Mesendoderm (in vitro differentiated cells): ENCODE results near the gene MTMR2.

ENCODE experiments used
- DNase-seq: peaks from one replicate; pipeline ENCODE4 v3.0.0; 2013
- H2AK5ac ChIP-seq: 2 replicates; pipeline ENCODE4 v1.6.1; 2013; ENCODE audit warnings: low read length, inconsistent platforms
- H2BK120ac ChIP-seq: 2 replicates; pipeline ENCODE4 v1.6.1; 2013; ENCODE audit warnings: low read depth, mild to moderate bottlenecking, low read length, moderate library complexity, mixed read lengths
- H2BK15ac ChIP-seq: replicated peaks from 2 replicates; pipeline ENCODE4 v1.6.1; 2013; ENCODE audit warnings: low read depth, mild to moderate bottlenecking, moderate library complexity
- H2BK5ac ChIP-seq: 2 replicates; pipeline ENCODE4 v1.6.1; 2013; ENCODE audit warnings: low read length, inconsistent platforms
- H3K18ac ChIP-seq: 2 replicates; pipeline ENCODE4 v1.6.1; 2013; ENCODE audit warnings: mild to moderate bottlenecking, low read length, mixed read lengths
- H3K23ac ChIP-seq: one replicate; pipeline ENCODE4 v1.6.1; 2013; ENCODE audit warnings: low read length
- H3K27ac ChIP-seq: 2 replicates; pipeline ENCODE4 v1.5.1; 2013; ENCODE audit warnings: low read depth, mild to moderate bottlenecking, inconsistent platforms, low read length, moderate library complexity
- H3K27me3 ChIP-seq: 2 replicates; pipeline ENCODE4 v1.6.1; 2013; ENCODE audit warnings: low read length, control low read depth, mild to moderate bottlenecking, inconsistent platforms; ENCODE audit not compliant: insufficient read depth, poor library complexity
- H3K36me3 ChIP-seq: 2 replicates; pipeline ENCODE4 v1.6.1; 2013; ENCODE audit warnings: low read length, inconsistent platforms; ENCODE audit not compliant: control insufficient read depth, insufficient read depth
- H3K4ac ChIP-seq: one replicate; pipeline ENCODE4 v1.6.1; 2013; ENCODE audit warnings: low read depth, mild to moderate bottlenecking, low read length, moderate library complexity
- H3K4me1 ChIP-seq: 2 replicates; pipeline ENCODE4 v1.6.1; 2013; ENCODE audit warnings: low read depth, low read length, inconsistent platforms; ENCODE audit not compliant: control insufficient read depth
- H3K4me2 ChIP-seq: 2 replicates; pipeline ENCODE4 v1.6.1; 2013; ENCODE audit warnings: low read length
- H3K4me3 ChIP-seq: 2 replicates; pipeline ENCODE4 v1.5.1; 2013; ENCODE audit warnings: mild to moderate bottlenecking, low read length
- H3K56ac ChIP-seq: one replicate; pipeline ENCODE4 v1.6.1; 2013; ENCODE audit warnings: low read length
- H3K79me1 ChIP-seq: 2 replicates; pipeline ENCODE4 v1.6.1; 2013; ENCODE audit warnings: low read length, inconsistent platforms
- H3K79me2 ChIP-seq: 2 replicates; pipeline ENCODE4 v1.6.1; 2013; ENCODE audit warnings: mild to moderate bottlenecking, low read length; ENCODE audit not compliant: control insufficient read depth, insufficient read depth
- H3K9ac ChIP-seq: 2 replicates; pipeline ENCODE4 v1.6.1; 2013; ENCODE audit warnings: low read length, inconsistent platforms
- H4K5ac ChIP-seq: one replicate; pipeline ENCODE4 v1.6.1; 2013; ENCODE audit warnings: low read length
- H4K8ac ChIP-seq: one replicate; pipeline ENCODE4 v1.6.1; 2013; ENCODE audit warnings: low read depth, mild to moderate bottlenecking, control low read depth, low read length, moderate library complexity
- WGBS: extraction: QIAGEN DNeasy Blood & Tissue Kit; methylation state at CpG from one replicate; pipeline ENCODE4 v1.1.7; 2013; ENCODE audit warnings: low lambda C conversion rate, missing lambda C conversion rate; ENCODE audit not compliant: insufficient coverage; ENCODE audit errors: extremely low coverage; 5-methylcytosine and 5-hydroxymethylcytosine counted together

MTMR2 gene

GRCh38 chr11:95795627-95796295 is 128.1 kb downstream of the MTMR2 start:
- H2BK15ac ChIP-seq: no peak overlapping the region
- H3K79me1 ChIP-seq: peaks cover 10% of the 10 kb centered on the region
- H3K27me3 ChIP-seq: no peaks in the 10 kb centered on the region
- no peak overlapping the region for H3K56ac ChIP-seq
- no peak overlapping the region for H2BK5ac ChIP-seq
- no peak overlapping the region for H3K4me3 ChIP-seq
- H4K8ac ChIP-seq: no peak overlapping the region
- H4K5ac ChIP-seq: no peak overlapping the region
- H3K9ac ChIP-seq: no peak overlapping the region
- peaks cover 3% of the 10 kb centered on the region for H3K4me1 ChIP-seq
- no peak overlapping the region for H3K4me2 ChIP-seq
- no peak overlapping the region for H3K27ac ChIP-seq
- DNase-seq: no peak
- H2AK5ac ChIP-seq: no peak overlapping the region
- WGBS: 100% methylated on average over 2 of the region's 3 CpGs
- H3K23ac ChIP-seq: no peak overlapping the region
- no peak overlapping the region for H3K18ac ChIP-seq
- no peak overlapping the region for H2BK120ac ChIP-seq
- H3K36me3 ChIP-seq: no peaks in the 10 kb centered on the region
- no peak overlapping the region for H3K4ac ChIP-seq
- peaks cover 37% of the 10 kb centered on the region for H3K79me2 ChIP-seq

DNA sequence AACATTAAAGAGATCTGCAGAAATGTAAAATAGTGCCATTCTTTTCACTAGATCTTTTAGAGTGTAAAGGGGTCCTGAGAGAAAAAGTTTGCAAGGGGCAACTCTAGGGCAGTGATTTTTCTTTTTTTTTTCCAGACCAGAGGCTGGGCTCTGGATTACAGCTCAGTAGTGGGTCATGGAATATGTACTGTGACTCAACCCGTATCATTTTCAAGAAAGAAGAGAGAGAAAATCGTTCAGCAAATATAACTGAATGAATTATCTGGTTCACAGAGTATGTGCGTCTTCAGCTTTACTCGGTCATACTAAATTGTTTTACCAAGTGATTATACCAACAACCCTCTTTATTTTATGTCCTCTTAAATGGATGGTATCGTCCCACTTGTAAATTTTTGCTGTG is 129.8 kb downstream of the MTMR2 start:
- H3K4ac ChIP-seq: no peak overlapping the region
- no peak overlapping the region for H2BK15ac ChIP-seq
- H2BK120ac ChIP-seq: no peak overlapping the region
- H3K4me1 ChIP-seq: peaks cover 3% of the 10 kb centered on the region
- no peak overlapping the region for H4K8ac ChIP-seq
- H3K4me3 ChIP-seq: no peak overlapping the region
- no peak overlapping the region for H3K27ac ChIP-seq
- no peak overlapping the region for H2BK5ac ChIP-seq
- no peak overlapping the region for H3K56ac ChIP-seq
- peaks cover 37% of the 10 kb centered on the region for H3K79me2 ChIP-seq
- no peak overlapping the region for H3K18ac ChIP-seq
- no peak overlapping the region for H4K5ac ChIP-seq
- no peak overlapping the region for H3K4me2 ChIP-seq
- no peak for DNase-seq
- no CpG with 5 or more reads among the region's 5 CpGs for whole genome bisulfite sequencing
- H3K23ac ChIP-seq: no peak overlapping the region
- no peaks in the 10 kb centered on the region for H3K27me3 ChIP-seq
- H3K9ac ChIP-seq: no peak overlapping the region
- no peak overlapping the region for H2AK5ac ChIP-seq
- peaks cover 10% of the 10 kb centered on the region for H3K79me1 ChIP-seq
- H3K36me3 ChIP-seq: no peaks in the 10 kb centered on the region

GRCh38 chr11:95793116-95793515 is 130.8 kb downstream of the MTMR2 start:
- Histone ChIP-seq H4K8ac (no peak overlapping the region), H3K27me3 (no peaks in the 10 kb centered on the region), H2BK15ac (no peak overlapping the region), H3K4me2 (no peak overlapping the region), H3K4me3 (no peak overlapping the region), H3K27ac (no peak overlapping the region), H4K5ac (no peak overlapping the region), H3K18ac (no peak overlapping the region), H3K9ac (no peak overlapping the region), H3K23ac (no peak overlapping the region), H3K79me2 (peaks cover 42% of the 10 kb centered on the region), H3K56ac (no peak overlapping the region), H2BK5ac (no peak overlapping the region), H3K36me3 (no peaks in the 10 kb centered on the region), H3K4ac (no peak overlapping the region), H3K4me1 (peaks cover 3% of the 10 kb centered on the region), H2AK5ac (no peak overlapping the region), H3K79me1 (peaks cover 12% of the 10 kb centered on the region), H2BK120ac (no peak overlapping the region)
- no peak for DNase-seq
- no CpG with 5 or more reads among the region's 4 CpGs for WGBS

- H4K5ac ChIP-seq: no peak overlapping the region
- peaks cover 3% of the 10 kb centered on the region for H3K4me1 ChIP-seq
- no peak overlapping the region for H3K4ac ChIP-seq
- no peaks in the 10 kb centered on the region for H3K27me3 ChIP-seq
- no peaks in the 10 kb centered on the region for H3K36me3 ChIP-seq
- H3K27ac ChIP-seq: no peak overlapping the region
- no CpG with 5 or more reads among the region's 7 CpGs for WGBS
- H3K56ac ChIP-seq: no peak overlapping the region
- H3K9ac ChIP-seq: no peak overlapping the region
- H3K4me2 ChIP-seq: no peak overlapping the region
- DNase-seq: no peak
- peaks cover 12% of the 10 kb centered on the region for H3K79me1 ChIP-seq
- no peak overlapping the region for H3K23ac ChIP-seq
- no peak overlapping the region for H4K8ac ChIP-seq
- no peak overlapping the region for H2AK5ac ChIP-seq
- no peak overlapping the region for H2BK5ac ChIP-seq
- H2BK15ac ChIP-seq: no peak overlapping the region
- H3K79me2 ChIP-seq: peaks cover 42% of the 10 kb centered on the region
- H2BK120ac ChIP-seq: no peak overlapping the region
- no peak overlapping the region for H3K4me3 ChIP-seq
- no peak overlapping the region for H3K18ac ChIP-seq
Measured at GRCh38 chr11:95792700-95793099, 131.2 kb downstream of the MTMR2 start.

GRCh38 chr11:95792200-95792599 is 131.7 kb downstream of the MTMR2 start:
- Histone ChIP-seq H3K23ac (no peak overlapping the region), H3K9ac (peak overlapping the region; percentile 80), H3K56ac (no peak overlapping the region), H3K4ac (no peak overlapping the region), H3K18ac (no peak overlapping the region), H3K79me2 (peaks cover 42% of the 10 kb centered on the region), H3K27ac (no peak overlapping the region), H3K27me3 (no peaks in the 10 kb centered on the region), H3K36me3 (no peaks in the 10 kb centered on the region), H3K4me2 (no peak overlapping the region), H2AK5ac (no peak overlapping the region), H3K4me3 (no peak overlapping the region), H3K4me1 (peaks cover 3% of the 10 kb centered on the region), H3K79me1 (peaks cover 12% of the 10 kb centered on the region), H4K5ac (no peak overlapping the region), H2BK15ac (no peak overlapping the region), H4K8ac (no peak overlapping the region), H2BK120ac (no peak overlapping the region), H2BK5ac (no peak overlapping the region)
- no CpG with 5 or more reads among the region's 8 CpGs for WGBS
- no peak for DNase-seq

DNA sequence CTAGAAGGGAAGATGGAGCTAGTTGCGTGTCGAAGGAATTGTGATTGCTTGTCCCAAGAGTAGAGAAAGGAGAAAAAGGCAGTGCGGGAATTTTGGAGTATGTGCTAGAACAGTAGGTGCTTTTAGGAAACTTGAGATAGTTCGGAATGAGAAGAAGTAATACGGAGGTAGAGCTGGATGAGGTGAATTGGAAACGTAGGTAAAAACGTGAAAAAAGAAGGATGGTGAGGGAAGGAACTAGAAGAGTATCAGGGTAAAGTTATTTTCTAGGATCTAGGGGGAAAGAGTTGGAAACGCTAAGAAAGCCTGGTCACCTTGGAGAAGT is 132.2 kb downstream of the MTMR2 start:
- Histone ChIP-seq H3K79me2 (peaks cover 40% of the 10 kb centered on the region), H3K9ac (peak overlapping the region; percentile 80), H4K8ac (no peak overlapping the region), H4K5ac (no peak overlapping the region), H3K56ac (peak overlapping the region; percentile 87), H2BK5ac (no peak overlapping the region), H3K4me1 (peaks cover 3% of the 10 kb centered on the region), H2BK15ac (no peak overlapping the region), H3K4me3 (peak overlapping the region; percentile 80), H3K18ac (no peak overlapping the region), H3K4me2 (peak overlapping the region; percentile 45), H2AK5ac (no peak overlapping the region), H3K36me3 (no peaks in the 10 kb centered on the region), H3K4ac (no peak overlapping the region), H3K23ac (no peak overlapping the region), H3K27ac (no peak overlapping the region), H3K79me1 (peaks cover 10% of the 10 kb centered on the region), H2BK120ac (no peak overlapping the region), H3K27me3 (no peaks in the 10 kb centered on the region)
- WGBS: 100% methylated on average over 4 of the region's 8 CpGs
- no peak for DNase-seq
